ELF-1 (cell line): ENCODE data around the gene TMC2.
"Not testable (repeated sequence)": the region's sequence is repeated elsewhere in the genome, so short reads cannot be mapped to it uniquely, and the experiment has no call there.

Experiments used
- DNase-seq: peaks from one replicate; pipeline ENCODE4 v3.0.0-alpha.2; 2016; ENCODE audit warnings: low read depth, low spot score

The TMC2 gene

GRCh38 chr20:2663364-2663886 is 127.1 kb downstream of the TMC2 start:
- DNase-seq, result no peak

- peak; percentile 96 for DNase-seq
Observed at GRCh38 chr20:2663887-2664719, 127.7 kb downstream of the TMC2 start, which contains the start of gene IDH3B. Gene IDH3B, minus strand, starts transcription at chr20:2664216. Its CDS starts 28 bp downstream, at chr20:2664188.

GRCh38 chr20:2671977-2672376 is 135.6 kb downstream of the TMC2 start:
- no peak for DNase-seq

GRCh38 chr20:2672446-2672845 is 136.1 kb downstream of the TMC2 start:
- DNase-seq, result no peak

GRCh38 chr20:2673453-2673852 is 137.1 kb downstream of the TMC2 start:
- DNase-seq, result no peak

- DNase-seq, result no peak
Observed at GRCh38 chr20:2680046-2680445, 143.7 kb downstream of the TMC2 start.

- DNase-seq, result not testable (repeated sequence)
Observed at GRCh38 chr20:2682040-2682439, 145.7 kb downstream of the TMC2 start.

- not testable (repeated sequence) for DNase-seq
Observed at GRCh38 chr20:2684817-2685216, 148.4 kb downstream of the TMC2 start.

- DNase-seq, result no peak
Observed at GRCh38 chr20:2687514-2687913, 151.1 kb downstream of the TMC2 start.

- peak; percentile 83 for DNase-seq
Observed at GRCh38 chr20:2688041-2688591, 151.7 kb downstream of the TMC2 start.

- no peak for DNase-seq
Observed at GRCh38 chr20:2690213-2690612, 153.8 kb downstream of the TMC2 start.

GRCh38 chr20:2690718-2691117 is 154.3 kb downstream of the TMC2 start:
- no peak for DNase-seq

- DNase-seq, result no peak
Observed at GRCh38 chr20:2691127-2691526, 154.8 kb downstream of the TMC2 start.
